Activated CD8-positive, alpha-beta memory T cell treated with anti-CD3 and anti-CD28 coated beads, Interleukin-2, amount 50 U/mL, for 48 hours (primary cell): ENCODE data around the gene GPC6.

Experiments
- DNase-seq: peaks from one replicate; pipeline ENCODE4 v3.0.0-alpha.2; 2020

Gene GPC6

DNA sequence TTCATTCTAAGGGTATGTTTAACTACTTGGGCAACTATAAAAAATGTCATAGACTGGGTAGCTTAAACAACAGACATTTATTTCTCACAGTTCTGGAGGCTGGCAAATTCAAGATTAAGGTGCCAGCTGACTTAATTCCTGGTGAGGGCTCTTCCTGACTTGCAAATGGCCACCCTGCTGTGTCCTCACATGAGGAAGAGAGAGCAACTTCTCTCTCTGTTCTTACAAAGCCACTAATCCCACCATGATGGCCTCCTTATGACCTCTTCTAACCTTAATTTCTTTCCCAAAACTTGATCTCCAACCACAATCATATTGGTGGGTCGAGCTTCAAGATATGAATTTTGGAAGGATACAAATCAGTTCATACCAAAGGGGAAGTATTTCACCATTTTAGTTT, 853.9 kb downstream of the GPC6 start:
- no peak for DNase-seq

DNA sequence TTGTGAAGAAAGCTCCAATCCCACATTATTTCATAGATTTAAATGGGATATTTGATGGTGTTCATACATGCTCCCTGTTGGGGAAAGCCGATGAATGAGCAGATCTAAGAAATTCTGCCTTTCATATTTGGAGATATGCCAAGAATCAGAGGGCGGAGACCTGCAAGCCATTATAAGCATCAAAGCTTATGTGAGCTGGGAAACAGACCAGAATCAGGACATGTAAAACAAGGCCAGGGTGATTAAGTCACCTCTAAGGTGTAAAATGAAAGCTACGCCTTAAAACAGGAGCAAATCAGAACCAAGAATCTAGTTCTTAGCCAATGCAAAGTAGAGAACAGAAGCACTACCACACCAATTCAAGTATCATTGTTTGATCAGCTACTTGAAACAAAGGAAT, 860.5 kb downstream of the GPC6 start:
- DNase-seq: no peak

DNA sequence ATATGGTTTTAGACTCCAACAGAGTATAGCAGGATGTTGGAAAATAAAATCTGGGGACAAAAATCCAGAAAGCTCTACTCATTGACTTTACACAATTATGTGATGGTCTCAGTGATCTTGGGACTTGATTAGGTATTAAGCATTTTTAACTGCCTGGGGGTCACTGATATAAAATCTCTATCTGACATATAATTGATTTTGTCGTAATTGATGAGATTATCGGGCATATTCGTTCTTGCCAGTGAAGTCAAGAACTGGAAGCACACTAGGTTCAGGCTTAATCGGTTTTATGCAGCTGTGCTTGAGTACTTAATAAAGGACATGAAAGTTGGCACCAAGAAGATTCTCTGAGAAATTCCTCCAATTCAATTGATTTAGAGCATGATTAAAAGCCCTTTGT, 862.1 kb downstream of the GPC6 start:
- DNase-seq: no peak

DNA sequence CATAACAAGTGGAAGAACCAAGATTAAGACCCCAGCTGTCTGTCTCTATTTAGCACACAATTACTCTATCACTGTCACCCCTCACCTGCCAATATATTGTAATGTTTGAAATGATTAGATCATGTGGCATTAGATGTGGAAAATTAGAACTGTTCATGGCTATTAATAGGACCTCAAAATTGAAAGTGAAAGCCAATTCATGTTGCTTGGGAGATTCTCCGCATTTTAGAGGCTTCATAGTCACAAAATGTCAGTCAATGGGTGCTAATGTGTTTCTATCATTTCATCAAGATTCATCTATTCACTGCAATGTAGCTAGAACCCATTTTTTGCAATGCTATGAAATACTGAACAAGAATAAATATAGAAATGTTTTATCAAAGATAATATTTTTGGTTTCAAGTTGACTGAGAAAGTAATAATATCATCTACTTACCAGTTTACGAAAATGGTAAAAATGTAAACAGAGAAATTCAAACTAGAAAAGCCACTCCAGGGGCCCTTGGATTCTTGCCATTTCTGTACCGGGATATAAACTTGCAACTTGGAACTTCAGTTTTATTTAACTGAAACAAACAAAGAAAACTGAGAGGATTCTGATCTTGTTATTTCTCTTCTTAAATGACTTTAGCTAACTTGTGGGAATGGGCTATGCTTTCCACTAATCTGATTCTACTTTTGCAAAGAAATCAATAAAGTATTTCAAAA, 864.3 kb downstream of the GPC6 start:
- DNase-seq: no peak

DNA sequence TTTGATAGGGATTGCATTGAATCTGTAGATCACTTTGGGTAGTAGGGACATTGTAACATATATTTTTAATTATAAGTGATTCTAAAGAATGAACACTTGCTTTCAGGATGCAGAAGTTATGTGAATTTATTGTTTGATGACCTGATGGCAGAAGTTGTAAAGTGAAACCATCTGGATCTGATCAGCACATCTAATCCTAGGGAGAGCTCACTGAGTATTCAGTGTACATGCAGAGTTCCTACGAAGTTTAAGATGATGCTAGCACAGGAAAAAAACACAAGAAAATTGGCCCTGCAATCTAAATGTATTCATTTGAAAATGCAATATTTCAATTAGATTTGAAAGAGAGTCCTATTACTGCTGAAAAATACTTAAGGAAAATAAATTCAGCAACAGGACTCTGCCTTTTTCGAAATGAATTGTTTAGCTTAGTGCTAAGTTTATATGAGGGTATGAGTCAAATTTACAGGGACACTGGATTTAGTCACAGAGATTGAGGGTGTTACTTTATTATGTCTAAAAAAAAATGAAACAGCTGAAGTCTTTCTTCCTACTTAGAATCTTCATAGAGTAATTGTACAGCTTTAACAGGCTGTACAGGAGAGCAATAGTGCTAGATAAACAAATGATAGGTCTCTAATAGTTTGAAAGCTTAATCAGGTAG, 867.2 kb downstream of the GPC6 start:
- no peak for DNase-seq

DNA sequence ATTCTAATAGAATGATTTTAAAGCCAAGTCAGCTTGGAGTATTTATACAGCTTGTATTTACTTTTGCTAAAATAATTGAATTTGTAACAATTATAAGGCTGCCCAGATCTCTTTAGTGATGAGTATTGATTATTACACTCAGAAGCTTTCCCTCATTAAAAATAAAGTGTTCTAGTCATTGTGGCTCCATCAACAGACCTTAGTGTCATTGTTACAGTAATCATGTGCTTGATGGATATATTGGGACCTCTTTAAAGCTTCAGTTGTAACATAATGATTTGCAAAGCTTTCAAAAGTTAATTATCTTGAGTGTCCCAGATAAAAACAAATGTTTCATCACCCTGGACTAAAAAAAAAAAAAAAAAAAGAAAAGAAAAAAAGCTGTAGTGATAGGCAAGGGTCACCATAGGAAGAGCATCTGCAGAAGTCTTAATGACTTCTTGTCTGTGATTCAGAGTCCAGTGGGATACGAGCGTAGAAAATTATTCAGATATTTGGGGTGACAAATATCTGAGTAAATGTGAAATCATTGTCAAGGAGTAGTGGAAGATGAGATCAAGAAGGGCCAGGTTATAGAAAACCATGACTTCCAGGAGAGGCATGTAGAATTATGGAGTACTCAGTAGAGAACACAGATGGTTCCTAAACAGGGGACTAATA, 883.2 kb downstream of the GPC6 start:
- DNase-seq: no peak

DNA sequence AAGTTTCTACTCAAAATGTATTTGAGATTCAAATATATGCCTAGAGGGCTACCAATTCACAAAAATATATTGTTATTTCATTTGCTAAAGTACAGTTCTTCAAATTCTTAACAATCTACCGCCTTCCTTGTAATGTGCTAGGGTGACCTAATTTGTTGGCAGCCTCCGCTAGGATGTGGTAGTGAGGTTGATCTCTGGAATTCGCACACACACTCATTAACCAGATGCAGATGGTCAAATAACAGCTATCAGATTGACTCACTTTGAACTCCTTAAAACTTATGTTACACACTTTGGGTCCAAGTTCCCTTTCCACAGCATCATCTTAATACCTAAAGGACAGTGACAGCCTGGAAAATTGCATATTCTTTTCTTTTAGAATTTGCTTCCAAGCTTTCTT, 885.6 kb downstream of the GPC6 start:
- no peak for DNase-seq

DNA sequence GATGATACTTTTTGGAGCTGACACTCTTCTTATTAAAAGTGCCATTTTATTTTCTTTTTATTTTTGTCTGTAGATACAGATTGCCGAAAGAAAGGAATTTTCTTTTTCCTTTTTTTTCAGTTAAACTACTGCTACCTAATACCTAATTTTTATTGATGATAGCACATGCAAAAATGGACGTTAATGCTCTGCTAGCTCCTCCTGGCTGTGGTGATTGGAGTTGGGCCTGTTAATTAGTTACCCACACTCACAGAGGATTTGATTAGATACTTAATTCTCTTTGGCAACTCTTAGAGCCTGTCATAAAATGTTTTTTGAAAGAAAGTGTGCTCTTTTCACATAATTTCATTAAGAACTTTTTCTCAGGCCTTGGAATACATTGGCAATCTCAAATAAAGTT, 886.1 kb downstream of the GPC6 start:
- no peak for DNase-seq

DNA sequence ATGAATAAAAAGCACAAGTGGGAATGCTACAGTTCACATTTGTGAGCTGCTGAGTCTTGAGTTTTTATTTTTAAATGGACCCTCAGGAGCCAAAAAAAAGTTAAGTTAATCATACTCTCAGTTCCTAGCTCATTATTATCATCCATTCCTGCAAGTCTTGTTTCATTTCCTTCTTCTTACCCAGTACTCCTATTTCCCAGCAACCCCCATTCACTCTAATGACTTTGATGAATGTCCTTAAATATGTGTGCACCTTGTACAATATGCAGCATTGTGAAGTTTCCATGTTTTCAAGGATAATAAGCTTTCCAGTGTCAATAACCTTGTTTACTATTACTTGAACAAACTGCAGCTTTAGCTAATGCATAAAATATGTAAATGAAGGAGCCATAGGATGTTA, 886.6 kb downstream of the GPC6 start:
- no peak for DNase-seq

DNA sequence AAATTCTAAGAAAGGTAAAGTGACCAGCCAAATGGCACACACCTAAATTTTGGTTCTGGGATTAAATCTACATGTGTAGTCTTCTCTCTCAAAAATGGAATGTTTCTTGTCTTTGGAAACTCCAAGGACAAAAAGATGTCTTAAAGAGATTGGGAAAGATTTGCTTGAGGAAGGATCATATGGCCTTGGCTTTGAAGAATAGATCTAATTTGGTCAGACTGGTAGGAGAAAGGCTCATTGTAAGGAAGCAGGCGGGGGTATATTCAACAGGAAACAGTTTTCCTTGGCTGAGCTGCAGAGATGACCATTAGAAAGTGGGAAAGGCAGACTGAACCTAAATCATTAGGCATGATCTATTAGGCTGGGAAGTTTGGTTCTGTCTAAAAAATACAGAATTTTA, 887.6 kb downstream of the GPC6 start:
- no peak for DNase-seq

DNA sequence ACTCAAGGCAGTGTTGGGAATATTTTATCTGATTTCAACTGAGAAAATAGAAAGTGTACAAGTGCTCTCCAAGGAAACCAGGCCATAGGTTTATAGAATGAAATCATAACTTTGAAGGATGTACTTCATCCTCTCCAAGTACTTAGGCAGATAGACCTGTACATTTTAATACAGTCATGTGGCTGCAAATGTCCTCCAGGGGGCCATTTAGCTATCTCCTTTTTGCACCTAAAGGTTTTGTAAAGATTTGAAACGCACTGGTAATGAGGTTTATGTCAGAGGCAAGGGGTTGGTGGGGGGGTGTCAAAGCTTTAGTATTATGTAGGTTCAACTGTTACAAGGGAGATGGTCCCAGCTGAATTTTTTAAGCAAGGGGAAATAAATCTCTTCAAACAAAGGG, 888.4 kb downstream of the GPC6 start:
- DNase-seq: no peak

DNA sequence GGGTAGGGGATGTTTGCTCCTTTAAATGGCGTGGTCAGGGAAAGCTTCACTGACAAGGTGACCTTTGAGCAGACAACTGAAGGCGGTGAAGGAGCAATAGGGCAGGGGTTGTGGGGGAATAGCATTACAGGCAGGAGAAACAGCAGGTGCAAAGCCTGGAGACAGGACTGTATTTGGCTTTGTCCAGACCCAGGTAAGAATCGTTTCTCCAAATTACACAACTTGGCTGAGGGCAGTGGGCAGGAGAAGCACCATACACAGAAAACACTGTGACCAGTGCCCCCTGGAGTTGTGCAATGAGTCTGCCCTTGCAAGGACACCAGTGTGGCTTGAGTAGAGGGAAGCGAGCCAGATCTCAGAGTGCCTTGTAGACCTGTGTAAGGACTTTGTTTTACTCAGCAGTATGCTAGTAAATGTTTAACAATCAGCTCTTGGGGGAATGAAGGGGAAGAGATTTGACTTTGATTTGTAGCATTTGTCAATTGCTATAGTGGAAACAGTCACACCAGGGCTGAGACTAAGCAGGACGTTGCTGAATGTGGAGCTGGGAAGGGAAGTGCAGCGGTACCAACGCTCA, 892.8 kb downstream of the GPC6 start:
- no peak for DNase-seq

DNA sequence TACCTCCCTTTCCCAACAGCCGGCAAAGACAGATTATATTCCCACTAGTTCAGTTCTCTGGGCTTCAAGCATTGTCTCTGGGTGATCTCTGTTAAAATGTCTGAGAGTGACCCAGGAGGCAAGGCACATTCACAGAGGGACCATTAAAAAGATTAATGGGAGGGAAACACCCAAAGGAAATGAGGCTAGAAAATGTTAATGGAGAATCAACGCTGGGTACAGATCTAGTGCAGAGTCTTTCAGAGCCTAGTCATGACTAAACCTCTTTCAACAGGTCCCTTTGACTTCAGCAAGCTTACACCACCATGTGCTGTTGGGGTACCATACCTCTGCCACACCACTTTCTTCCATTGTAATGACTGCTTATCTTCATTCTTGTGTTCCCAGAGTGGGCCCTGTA, 894.3 kb downstream of the GPC6 start:
- DNase-seq: no peak

DNA sequence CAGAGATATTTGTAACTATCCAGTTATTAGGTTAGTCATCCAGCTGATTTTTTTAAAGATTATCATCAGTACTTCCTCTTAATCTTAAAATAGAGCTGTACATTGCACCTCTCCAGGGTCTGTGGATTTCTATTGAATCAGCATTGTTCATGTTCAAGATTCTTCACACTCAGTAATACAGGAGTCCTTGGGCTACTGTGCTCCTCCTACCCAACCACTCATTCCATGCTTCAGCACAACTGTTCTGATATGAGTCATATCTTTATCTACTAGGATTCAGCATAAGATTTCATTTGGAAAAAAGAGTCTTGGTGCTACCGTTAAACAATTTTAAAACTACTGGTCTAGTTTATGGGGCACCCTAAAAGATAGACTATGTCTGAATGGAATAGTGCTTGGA, 895.1 kb downstream of the GPC6 start:
- DNase-seq: no peak

DNA sequence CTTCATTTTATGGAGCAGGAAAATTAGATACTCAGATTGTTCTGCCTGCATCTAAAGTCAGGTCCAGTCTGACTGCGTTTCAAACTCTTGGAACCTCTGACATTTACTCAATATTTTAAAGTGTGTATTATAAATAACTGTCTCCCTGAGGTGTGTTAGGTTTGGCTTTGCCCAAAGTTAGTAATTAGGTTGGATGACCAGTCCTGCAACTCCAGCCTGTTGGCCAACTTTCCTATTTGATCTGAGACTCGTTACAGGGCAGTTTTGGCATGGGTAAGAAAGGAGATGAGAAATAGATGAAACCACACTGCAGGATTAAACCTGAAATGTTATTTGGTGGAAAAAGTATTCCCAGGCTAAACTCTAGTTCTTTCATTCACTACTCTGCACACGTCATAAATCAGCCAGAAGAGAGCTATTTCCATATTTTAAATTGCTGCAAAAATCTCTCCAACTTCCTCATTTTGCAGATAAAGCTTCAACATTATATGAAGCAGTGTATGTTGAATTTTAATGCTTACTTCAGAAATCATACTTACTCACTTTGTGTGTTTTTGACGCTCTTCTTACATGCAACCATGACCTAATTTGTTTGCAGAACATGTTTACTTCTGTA, 895.8 kb downstream of the GPC6 start:
- DNase-seq: no peak

DNA sequence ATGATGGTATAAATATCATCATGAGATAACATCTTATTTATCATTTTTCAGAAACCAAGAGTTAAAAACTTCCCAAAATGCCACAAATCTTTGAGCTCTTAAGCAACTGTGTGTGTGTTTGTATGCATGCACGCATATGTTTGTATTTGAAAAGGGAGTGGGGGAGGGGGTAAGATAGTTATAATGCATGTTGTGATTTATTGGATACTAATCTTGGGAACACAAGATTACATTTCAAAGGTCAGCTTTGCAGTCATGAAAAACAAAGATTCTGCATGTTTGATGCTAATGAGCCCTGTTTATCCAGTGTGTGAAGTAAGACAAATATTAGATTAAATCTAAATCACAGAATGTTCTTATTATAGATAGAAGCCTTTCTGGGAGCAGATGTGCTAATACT, 897.0 kb downstream of the GPC6 start:
- DNase-seq: no peak

DNA sequence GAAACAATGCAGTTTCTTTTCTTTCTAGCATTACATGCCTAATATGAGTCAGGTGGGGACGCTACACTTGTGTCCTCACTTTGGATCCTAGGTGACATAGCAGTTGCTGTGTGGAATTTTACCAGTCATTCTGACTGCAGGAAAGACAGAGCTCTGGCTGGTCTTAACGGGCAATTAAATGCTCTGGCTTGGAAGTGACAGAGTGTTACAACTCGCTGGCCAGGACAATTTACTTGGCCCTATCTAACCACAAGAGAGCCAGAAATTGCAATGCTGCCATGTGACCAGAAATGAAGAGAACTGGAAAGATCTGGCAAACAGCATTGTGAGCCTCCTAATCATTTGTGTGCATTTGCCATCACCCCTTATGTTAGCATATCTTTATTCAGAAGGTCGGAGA, 901.8 kb downstream of the GPC6 start:
- no peak for DNase-seq

DNA sequence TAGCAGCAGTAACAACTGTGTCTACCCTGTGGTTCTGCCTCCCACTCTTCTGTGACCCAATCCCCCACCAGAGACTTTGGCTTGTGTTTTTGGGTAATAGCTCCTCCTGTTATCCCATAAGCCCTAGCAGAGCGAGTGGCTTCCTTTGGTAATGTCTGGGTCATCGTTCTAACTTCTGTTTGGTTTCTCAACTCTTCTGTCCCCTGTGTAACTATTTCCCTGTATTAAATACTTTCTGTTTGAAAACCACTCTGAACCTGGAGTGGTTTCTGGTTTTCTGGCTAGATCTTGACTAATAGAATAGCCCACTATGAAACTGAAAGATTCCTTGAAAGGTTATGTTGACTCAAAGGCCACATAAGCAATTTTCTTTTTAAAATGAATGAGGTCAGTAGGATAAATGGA, 902.9 kb downstream of the GPC6 start:
- DNase-seq: no peak

DNA sequence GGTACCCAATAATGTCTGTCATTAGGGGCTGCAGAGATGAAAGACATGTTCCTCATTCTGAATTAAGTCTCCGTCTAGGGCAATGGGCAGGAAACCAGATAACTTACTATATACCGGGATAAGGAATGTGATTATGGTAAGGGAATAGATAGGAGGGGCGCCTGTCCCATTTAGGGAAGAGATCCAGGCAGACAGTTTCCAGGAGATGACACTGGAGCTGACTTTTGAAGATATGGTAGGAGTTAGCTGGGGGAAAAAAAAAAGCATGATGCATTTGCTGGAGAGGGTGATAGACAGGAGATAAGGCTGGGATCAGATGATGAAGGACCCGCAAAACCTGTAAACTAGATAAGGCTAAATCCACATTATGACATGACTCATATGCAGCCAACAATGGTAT, 912.2 kb downstream of the GPC6 start:
- DNase-seq: no peak

DNA sequence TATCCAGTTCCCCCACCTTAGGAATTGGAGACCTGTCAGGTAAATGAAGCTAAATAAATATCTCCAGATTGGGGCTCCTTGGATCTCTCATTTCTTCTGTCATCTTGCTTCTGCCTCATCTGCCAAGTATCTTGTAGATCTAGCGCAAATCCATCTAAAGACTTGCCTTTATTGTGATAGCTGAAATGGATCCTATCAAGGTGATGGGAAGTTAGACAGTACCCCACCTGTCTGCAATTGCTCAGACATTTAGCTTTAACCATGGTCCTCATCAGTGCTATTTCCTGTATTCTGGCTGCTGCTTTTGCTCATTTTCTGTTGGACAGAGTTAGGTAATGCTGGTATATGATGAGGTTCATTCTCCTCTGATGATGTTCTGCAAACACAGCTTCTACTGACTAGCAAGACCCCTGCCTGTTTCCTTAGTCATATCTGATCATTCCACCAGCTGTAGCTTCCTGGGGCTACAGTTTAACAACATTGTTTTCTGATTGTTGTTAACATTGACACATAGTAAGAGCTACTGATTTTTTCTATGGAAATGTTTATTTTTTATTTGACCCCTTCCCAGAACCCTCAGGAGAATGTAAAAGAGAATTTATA, 912.9 kb downstream of the GPC6 start:
- DNase-seq: no peak

DNA sequence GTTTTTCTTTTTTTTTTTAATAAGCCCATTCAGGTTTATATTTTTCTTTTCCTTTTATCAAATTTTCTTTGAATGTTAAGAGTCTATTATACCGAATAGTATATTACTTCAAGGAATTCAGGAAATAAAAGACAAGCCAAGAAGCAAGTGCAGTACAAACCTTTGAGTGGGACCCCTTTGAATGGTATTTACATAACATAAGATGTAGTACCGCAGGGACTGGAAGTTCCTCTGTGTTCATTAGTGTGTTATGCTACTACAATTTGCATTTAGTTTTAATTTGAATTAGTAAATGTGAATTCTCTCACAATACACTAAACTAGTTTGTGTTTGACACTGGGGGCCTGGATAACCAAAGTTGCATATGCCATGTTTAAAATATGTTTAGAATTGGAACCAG, 913.4 kb downstream of the GPC6 start:
- no peak for DNase-seq

DNA sequence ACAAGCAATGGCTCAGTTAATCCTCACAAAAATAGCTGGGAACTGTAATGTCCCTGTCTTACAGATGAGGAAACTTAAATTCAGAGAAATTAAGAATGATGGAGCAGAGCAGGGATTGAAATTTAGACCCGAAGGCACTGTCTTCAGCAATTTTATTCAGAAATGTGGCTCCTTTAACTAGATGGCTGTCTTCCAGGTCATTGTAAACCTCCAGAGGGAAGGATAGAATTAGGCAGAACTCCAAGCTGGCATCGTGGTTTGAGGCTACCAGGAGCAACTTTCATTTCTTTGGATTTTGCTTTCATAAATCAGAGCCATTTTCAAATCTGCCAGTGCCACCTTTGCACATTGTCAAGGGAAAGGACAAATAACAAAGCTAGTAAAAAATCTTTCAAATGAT, 913.9 kb downstream of the GPC6 start:
- DNase-seq: no peak

DNA sequence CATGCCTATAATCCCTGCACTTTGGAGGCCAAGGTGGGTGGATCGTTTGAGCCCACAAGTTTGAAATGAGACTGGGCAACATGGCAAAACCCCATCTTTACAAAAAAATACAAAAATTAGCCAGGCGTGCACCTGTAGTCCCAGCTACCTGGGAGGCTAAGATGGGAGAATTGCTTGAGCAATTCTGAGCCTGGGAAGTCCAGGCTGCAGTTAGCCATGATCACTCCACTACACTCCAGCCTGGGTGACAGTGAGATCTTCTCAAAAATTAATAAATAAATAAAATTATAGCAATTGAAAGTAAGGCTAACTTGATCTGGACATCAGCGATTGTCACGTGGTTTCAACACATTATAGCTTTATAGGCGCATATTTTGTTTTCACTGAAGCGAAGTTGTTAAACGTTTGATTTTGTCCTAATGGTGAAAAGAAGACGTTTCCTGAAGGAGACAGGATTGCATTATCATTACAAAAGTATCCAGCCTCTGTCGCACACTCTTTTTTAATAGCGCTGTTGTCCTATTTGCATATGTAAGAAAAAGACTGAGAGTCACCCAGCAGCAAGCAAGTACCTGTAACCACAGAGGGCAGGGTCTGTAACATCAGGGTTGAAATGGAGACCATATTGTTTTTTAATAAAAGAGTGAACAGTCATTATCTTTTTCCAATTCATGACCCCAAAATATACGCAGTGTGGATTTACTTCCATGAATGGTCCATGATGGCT, 917.2 kb downstream of the GPC6 start:
- DNase-seq: no peak
